Measurements from ENCODE around the gene PGF.

PGF gene

GRCh38 chr14:74897642-74898041 lies 57.8 kb downstream of the PGF start:
- no peak for TF ChIP-seq CTCF (IDR thresholded peaks at IDR 0.05; ENCODE audit: low read depth, low read length, missing control alignments)
- no peak overlapping the region for H3K4me3 ChIP-seq (ENCODE audit: low read depth, low read length)
- in situ Hi-C loops (cut with HindIII; ENCODE audit: low sequenced_read_pairs): no loop called here
- no peak for DNase-seq (ENCODE audit: low read depth)

GRCh38 chr14:74896400-74896799 lies 59.0 kb downstream of the PGF start:
- DNase-seq (ENCODE audit: low read depth): no peak
- in situ Hi-C loops (cut with HindIII; ENCODE audit: low sequenced_read_pairs): no loop called here
- no peak overlapping the region for H3K4me3 ChIP-seq (ENCODE audit: low read depth, low read length)
- TF ChIP-seq CTCF (IDR thresholded peaks at IDR 0.05; ENCODE audit: low read depth, low read length, missing control alignments): no peak

GRCh38 chr14:74893614-74894091 lies 61.7 kb downstream of the PGF start:
- H3K4me3 ChIP-seq (ENCODE audit: low read depth, low read length): no peak overlapping the region
- in situ Hi-C loops (cut with HindIII; ENCODE audit: low sequenced_read_pairs): no loop called here
- no peak for TF ChIP-seq CTCF (IDR thresholded peaks at IDR 0.05; ENCODE audit: low read depth, low read length, missing control alignments)
- DNase-seq (ENCODE audit: low read depth): no peak

GRCh38 chr14:74892745-74893144 lies 62.7 kb downstream of the PGF start:
- no peak overlapping the region for H3K4me3 ChIP-seq (ENCODE audit: low read depth, low read length)
- DNase-seq (ENCODE audit: low read depth): no peak
- in situ Hi-C loops (cut with HindIII; ENCODE audit: low sequenced_read_pairs): no loop called here
- no peak for TF ChIP-seq CTCF (IDR thresholded peaks at IDR 0.05; ENCODE audit: low read depth, low read length, missing control alignments)

GRCh38 chr14:74891870-74892269 lies 63.5 kb downstream of the PGF start:
- no peak for TF ChIP-seq CTCF (IDR thresholded peaks at IDR 0.05; ENCODE audit: low read depth, low read length, missing control alignments)
- no peak for DNase-seq (ENCODE audit: low read depth)
- in situ Hi-C loops (cut with HindIII; ENCODE audit: low sequenced_read_pairs): no loop called here
- no peak overlapping the region for H3K4me3 ChIP-seq (ENCODE audit: low read depth, low read length)

Measured in astrocyte of the cerebellum (primary cell).